Liver (tissue), 9 donors: ENCODE data around the gene RNLS. TPM values are rescaled to one million over a fixed set of nuclear protein-coding genes. Genes with fewer than 3 reads are reported as not detected.
A peak's percentile ranks its signal among the peaks of the same experiment; 100 is the strongest.

Source experiments
- DNase-seq: peaks from one replicate; pipeline ENCODE4 v3.0.0-alpha.2; 2017; ENCODE audit warnings: low spot score
- H3K27ac ChIP-seq, 2 donors: one replicate each; pipeline ENCODE4 v1.7.0; 2013; ENCODE audit warnings: inconsistent platforms in 2 of 2, low read length in 2 of 2, control low read depth in 1 of 2, low read depth in 1 of 2, mild to moderate bottlenecking in 1 of 2
- H3K27me3 ChIP-seq, 4 donors: one replicate each; pipeline versions ENCODE4 v1.6.1 to v1.7.0; 2013; ENCODE audit warnings: low read length in 3 of 4, inconsistent platforms in 1 of 4, mild to moderate bottlenecking in 1 of 4, moderate library complexity in 1 of 4; ENCODE audit not compliant: control insufficient read depth in 4 of 4, insufficient read depth in 4 of 4
- H3K36me3 ChIP-seq, 4 donors: one replicate each; pipeline versions ENCODE4 v1.6.1 to v1.7.0; 2013; ENCODE audit warnings: low read length in 3 of 4, mild to moderate bottlenecking in 3 of 4, low read depth in 1 of 4, moderate library complexity in 1 of 4; ENCODE audit not compliant: control insufficient read depth in 4 of 4, insufficient read depth in 3 of 4
- H3K4me1 ChIP-seq, 4 donors: one replicate each; pipeline versions ENCODE4 v1.6.1 to v1.7.0; 2013; ENCODE audit warnings: low read length in 3 of 4, mild to moderate bottlenecking in 3 of 4, moderate library complexity in 1 of 4; ENCODE audit not compliant: control insufficient read depth in 4 of 4, insufficient read depth in 4 of 4
- H3K4me3 ChIP-seq, 3 donors: one replicate each; pipeline versions ENCODE4 v1.6.1 to v1.7.0; 2013; ENCODE audit warnings: low read length in 3 of 3, control low read depth in 1 of 3, low read depth in 1 of 3, mild to moderate bottlenecking in 1 of 3
- H3K9ac ChIP-seq, 2 donors: one replicate each; pipeline ENCODE4 v1.7.0; 2013; ENCODE audit warnings: low read length in 2 of 2, mild to moderate bottlenecking in 2 of 2, moderate library complexity in 2 of 2, control low read depth in 1 of 2, low read depth in 1 of 2
- H3K9me3 ChIP-seq, 4 donors: one replicate each; pipeline versions ENCODE4 v1.6.1 to v1.7.0; 2013; ENCODE audit warnings: low read length in 3 of 4; ENCODE audit not compliant: control insufficient read depth in 4 of 4
- ATF3 ChIP-seq: IDR thresholded peaks from 2 replicates; pipeline ENCODE4 v1.6.1; 2016; ENCODE audit warnings: antibody characterized with exemption
- CTCF ChIP-seq: fragments of 150-350 bp; IDR thresholded peaks from 2 replicates; pipeline ENCODE4 v1.5.1; 2017; ENCODE audit warnings: improper control_type of control experiment, low read depth, low read length; ENCODE audit not compliant: missing input control
- EGR1 ChIP-seq, 2 donors: IDR thresholded peaks; 2 replicates each; pipeline ENCODE4 v1.6.1; 2016 to 2018; ENCODE audit warnings: antibody characterized with exemption in 2 of 2, low read depth in 2 of 2
- FOXA1 ChIP-seq: IDR thresholded peaks from 2 replicates; pipeline ENCODE4 v1.6.1; 2016; ENCODE audit warnings: antibody characterized with exemption
- FOXA2 ChIP-seq: IDR thresholded peaks from 2 replicates; pipeline ENCODE4 v1.6.1; 2016; ENCODE audit warnings: antibody characterized with exemption
- GABPA ChIP-seq, 2 donors: IDR thresholded peaks in 1 of 2; conservative IDR thresholded peaks in 1 of 2; 2 replicates each; pipeline ENCODE4 v1.6.1; 2016; ENCODE audit warnings: antibody characterized with exemption in 2 of 2, mild to moderate bottlenecking in 1 of 2, moderate library complexity in 1 of 2
- HNF4A ChIP-seq, 2 donors: conservative IDR thresholded peaks; 2 replicates each; pipeline ENCODE4 v1.6.1; 2016; ENCODE audit warnings: antibody characterized with exemption in 2 of 2, mild to moderate bottlenecking in 2 of 2
- HNF4G ChIP-seq: IDR thresholded peaks from 2 replicates; pipeline ENCODE4 v1.6.1; 2016; ENCODE audit warnings: antibody characterized with exemption
- JUND ChIP-seq, 2 donors: IDR thresholded peaks; 2 replicates each; pipeline ENCODE4 v1.6.1; 2016; ENCODE audit warnings: antibody characterized with exemption in 2 of 2
- MAX ChIP-seq: IDR thresholded peaks from 2 replicates; pipeline ENCODE4 v1.6.1; 2016; ENCODE audit warnings: antibody characterized with exemption
- RAD21 ChIP-seq, 2 donors: IDR thresholded peaks; 2 replicates each; pipeline ENCODE4 v1.6.1; 2016; ENCODE audit warnings: antibody characterized with exemption in 2 of 2, mild to moderate bottlenecking in 2 of 2
- REST ChIP-seq: IDR thresholded peaks from 2 replicates; pipeline ENCODE4 v1.6.1; 2016; ENCODE audit warnings: antibody characterized with exemption, mild to moderate bottlenecking
- RXRA ChIP-seq, 2 donors: IDR thresholded peaks; 2 replicates each; pipeline ENCODE4 v1.6.1; 2017 to 2018; ENCODE audit warnings: antibody characterized with exemption in 2 of 2, mild to moderate bottlenecking in 1 of 2
- SP1 ChIP-seq: IDR thresholded peaks from 2 replicates; pipeline ENCODE4 v1.6.1; 2018; ENCODE audit warnings: antibody characterized with exemption, mild to moderate bottlenecking
- TAF1 ChIP-seq: conservative IDR thresholded peaks from 2 replicates; pipeline ENCODE4 v1.6.1; 2016; ENCODE audit warnings: antibody characterized with exemption, mild to moderate bottlenecking
- YY1 ChIP-seq: IDR thresholded peaks from 2 replicates; pipeline ENCODE4 v1.6.1; 2016; ENCODE audit warnings: antibody characterized with exemption, mild to moderate bottlenecking
- ZBTB33 ChIP-seq: IDR thresholded peaks from 2 replicates; pipeline ENCODE4 v1.6.1; 2016; ENCODE audit warnings: antibody characterized with exemption
- WGBS: extraction: QIAGEN DNeasy Blood & Tissue Kit; methylation state at CpG from one replicate; pipeline ENCODE4 v1.1.7; 2013; 5-methylcytosine and 5-hydroxymethylcytosine counted together
- polyA plus RNA-seq, 2 donors: library from polyadenylated mRNA; stranded (reverse) in 1 of 2; unstranded in 1 of 2; fragments of 200-250 nt in 1 of 2; fragments of >200 nt in 1 of 2; fragmentation: Nextera tagmentation in 1 of 2; extraction: Ambion mirVana in 1 of 2; gene quantifications; one replicate each; pipeline versions ENCODE4 v1.2.1 to v1.2.3, GENCODE V29; 2013 to 2015
- total RNA-seq, 2 donors: library from RNA; depleted of rRNA; stranded (reverse); fragments of >200 nt; gene quantifications; one replicate each; pipeline ENCODE4 v1.2.3, GENCODE V29; 2014
- donor health status: healthy.
- donor health status: healthy.
- donor health status: healthy.
- donor health status: healthy.
- donor health status: healthy.

RNLS gene
- total and polyA plus RNA-seq, 4 donors, result 4.1 to 12.4 (median 7.5) TPM

- Histone ChIP-seq H3K9me3 (no peaks in the 10 kb centered on the region), H3K4me1 (peaks cover 0 to 10% (median 5%) of the 10 kb centered on the region in 4 donors), H3K27ac (no peak within 1 kb of the TSS), H3K4me3 (no peak within 1 kb of the TSS), H3K36me3 (no peaks in the 10 kb centered on the region), H3K27me3 (no peaks in the 10 kb centered on the region), H3K9ac (no peak within 1 kb of the TSS)
- 89% methylated on average over 2 of the region's 2 CpGs for WGBS
- no peak for DNase-seq
- no peak for TF ChIP-seq EGR1 (IDR thresholded peaks at IDR 0.05; ENCODE audit: low read depth in 2 of 2)
Measured at GRCh38 chr10:88586462-88586861, 3.3 kb upstream of the RNLS start, which contains the start of gene LIPJ. LIPJ (plus strand) TSS chr10:88586762; CDS start chr10:88590688, 3,926 bp downstream.

- 58% methylated on average over 7 of the region's 7 CpGs for WGBS
- Histone ChIP-seq H3K27me3 (no peaks in the 10 kb centered on the region), H3K36me3 (no peaks in the 10 kb centered on the region), H3K9ac (peak overlapping the region; percentile 95 to 96), H3K9me3 (no peaks in the 10 kb centered on the region), H3K4me3 (peak overlapping the region; percentile 19 to 84 (median 63)), H3K27ac (peak overlapping the region; percentile 91 to 95), H3K4me1 (peaks cover 0 to 10% (median 5%) of the 10 kb centered on the region in 4 donors)
- no peak for TF ChIP-seq MAX
- TF ChIP-seq REST, result no peak
- no peak for TF ChIP-seq CTCF
- no peak for TF ChIP-seq JUND (IDR thresholded peaks at IDR 0.05)
- no peak for TF ChIP-seq FOXA1
- no peak for TF ChIP-seq HNF4A (conservative IDR thresholded peaks at IDR 0.05)
- no peak for DNase-seq
Measured at GRCh38 chr10:88583584-88583957, 453 bp upstream of the RNLS start.

- peaks cover 0 to 10% (median 5%) of the 10 kb centered on the region in 4 donors for H3K4me1 ChIP-seq
- H3K4me3 ChIP-seq, result peak overlapping the region; percentile 63 to 84 (median 77)
- DNase-seq, result no peak
- H3K27ac ChIP-seq, result peak overlapping the region; percentile 91 to 95
- H3K27me3 ChIP-seq, result no peaks in the 10 kb centered on the region
- H3K9ac ChIP-seq, result no peak overlapping the region
- 11% methylated on average over 4 of the region's 4 CpGs for WGBS
- H3K9me3 ChIP-seq, result no peaks in the 10 kb centered on the region
- no peaks in the 10 kb centered on the region for H3K36me3 ChIP-seq
- TF ChIP-seq CTCF, result no peak
- TF ChIP-seq TAF1, result no peak
- no peak for TF ChIP-seq SP1
- no peak for TF ChIP-seq MAX
- no peak for TF ChIP-seq FOXA1
- TF ChIP-seq FOXA2, result no peak
- no peak for TF ChIP-seq JUND (IDR thresholded peaks at IDR 0.05)
- no peak for TF ChIP-seq HNF4A (conservative IDR thresholded peaks at IDR 0.05)
- TF ChIP-seq GABPA (IDR thresholded peaks at IDR 0.05 in 1 of 2, conservative IDR thresholded peaks at IDR 0.05 in 1 of 2), result no peak
- TF ChIP-seq HNF4G, result no peak
- TF ChIP-seq RXRA (IDR thresholded peaks at IDR 0.05), result no peak
- no peak for TF ChIP-seq ZBTB33
- no peak for TF ChIP-seq YY1
- TF ChIP-seq RAD21 (IDR thresholded peaks at IDR 0.05), result no peak
- TF ChIP-seq ATF3, result no peak
Measured at GRCh38 chr10:88582411-88582805, 710 bp downstream of the RNLS start.
